Ovary (tissue), 9 donors: ENCODE results near the gene MICAL2. TPM values are rescaled to one million over a fixed set of nuclear protein-coding genes. Genes with fewer than 3 reads are reported as not detected.

Experiments used
- DNase-seq, 5 donors: peaks; one replicate each; pipeline ENCODE4 v3.0.0-alpha.2; 2019 to 2020
- H3K27ac ChIP-seq, 2 donors: fragments of 200-600 bp; one replicate each; pipeline versions ENCODE4 v1.5.1 to v1.8.0; 2019 to 2022
- H3K27me3 ChIP-seq: fragments of 200-600 bp; one replicate; pipeline ENCODE4 v1.8.0; 2022
- H3K36me3 ChIP-seq: fragments of 200-600 bp; sonication (generic); one replicate; pipeline ENCODE4 v1.5.1; 2019
- H3K4me1 ChIP-seq: one replicate; pipeline ENCODE4 v1.8.1; 2013; ENCODE audit warnings: mild to moderate bottlenecking, moderate library complexity; ENCODE audit not compliant: insufficient read depth
- H3K4me3 ChIP-seq: fragments of 200-600 bp; sonication (generic); one replicate; pipeline ENCODE4 v1.5.1; 2017
- H3K9me3 ChIP-seq, 2 donors: fragments of 200-600 bp in 1 of 2; sonication (generic) in 1 of 2; one replicate each; pipeline versions ENCODE4 v1.5.1 to v1.8.1; 2013 to 2019; ENCODE audit warnings: mild to moderate bottlenecking in 1 of 2, moderate library complexity in 1 of 2
- CTCF ChIP-seq, 3 donors: fragments of 450-650 bp in 2 of 3; fragments of 200-600 bp in 1 of 3; IDR thresholded peaks; one replicate each; pipeline versions ENCODE4 v1.5.1 to v1.8.0; 2016 to 2022; ENCODE audit warnings: antibody characterized with exemption in 3 of 3, mild to moderate bottlenecking in 1 of 3
- EP300 ChIP-seq: sonication (generic); formaldehyde crosslinking; IDR thresholded peaks from one replicate; pipeline ENCODE4 v1.6.1; 2017; ENCODE audit warnings: antibody characterized with exemption
- POLR2A ChIP-seq: fragments of 450-650 bp; IDR thresholded peaks from one replicate; pipeline ENCODE4 v1.6.1; 2017; ENCODE audit warnings: antibody characterized with exemption, mild to moderate bottlenecking, moderate library complexity
- WGBS, 3 donors: extraction: QIAGEN DNeasy Blood & Tissue Kit in 1 of 3; methylation state at CpG; one replicate each; pipeline versions ENCODE4 v1.1.5 to v1.1.7; 2013 to 2017; 5-methylcytosine and 5-hydroxymethylcytosine counted together
- intact Hi-C, 4 donors: fragments of 100-400 bp; cut with DNase I; formaldehyde crosslinking; loops; one replicate each; pipeline versions ENCODE4 v1.11.0 to v1.15.1; 2022 to 2023
- polyA plus RNA-seq, 2 donors: library from polyadenylated mRNA; stranded (reverse); fragments of 200-250 nt in 1 of 2; fragments of 350-450 nt in 1 of 2; fragmentation: Illumina TruSeq in 1 of 2; extraction: RNeasy Lipid Tissue Mini Kit (QIAGEN cat#74804) in 1 of 2; gene quantifications; one replicate each; pipeline ENCODE4 v1.2.3, GENCODE V29; 2013 to 2014
- total RNA-seq, 7 donors: library from RNA; depleted of rRNA in 2 of 7; stranded (reverse); fragments of >200 nt in 2 of 7; fragmentation: NEBNext Ultra II Directional in 3 of 7; extraction: Animal tissue kit (Norgen Biotek cat#: 25700) in 3 of 7; gene quantifications; one replicate each; pipeline versions ENCODE4 v1.1.0 to v1.2.4, GENCODE V29; 2016 to 2023
- donor health status: DM: no; HTN: no; CAD: no; lungs with moderate emphysema.
- donor health status: DM: no; HTN: no; CAD: no.
- donor health status: Bipolar disorder and iron deficiency.
- donor health status: DM: yes; HTN: yes; CAD: no.
- donor health status: DM: no; HTN: no; CAD: no.
- donor health status: DM: yes; HTN: yes; CAD: no.

MICAL2 gene
- total and polyA plus RNA-seq, 9 donors = 10.7 to 73.6 (median 32.5) TPM

DNA sequence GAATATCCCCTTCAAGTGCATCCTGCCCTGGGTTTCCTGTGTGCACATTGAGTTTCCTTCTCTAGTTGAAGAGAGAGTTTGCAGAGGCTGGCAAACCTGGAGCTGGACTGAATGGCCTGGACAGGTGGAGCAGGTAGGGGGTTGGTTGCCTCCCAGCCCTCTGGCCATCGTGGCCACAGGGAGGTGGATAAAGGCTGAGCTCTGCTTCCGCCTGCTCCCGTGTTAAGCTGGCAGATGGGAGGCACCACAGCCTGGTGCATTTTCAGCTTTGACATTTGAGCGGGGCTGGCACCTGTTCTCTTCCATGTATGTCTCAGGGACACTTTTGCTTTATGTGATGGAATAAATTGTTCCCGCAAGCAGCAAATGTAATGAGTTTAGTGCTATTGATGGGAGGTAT lies 11.1 kb downstream of the MICAL2 start:
- no peak overlapping the region for H3K27ac ChIP-seq
- no peak overlapping the region for H3K4me3 ChIP-seq
- 88 to 93% (median 92%) methylated on average over 5 of the region's 5 CpGs for WGBS, 3 donors
- no peaks in the 10 kb centered on the region for H3K27me3 ChIP-seq
- no peaks in the 10 kb centered on the region for H3K9me3 ChIP-seq
- no peak for TF ChIP-seq EP300
- TF ChIP-seq POLR2A = no peak
- TF ChIP-seq CTCF (IDR thresholded peaks at IDR 0.05) = no peak
- H3K36me3 ChIP-seq = no peaks in the 10 kb centered on the region
- H3K4me1 ChIP-seq = peaks cover 12% of the 10 kb centered on the region
- DNase-seq = no peak
- intact Hi-C loops = no loop called here

GRCh38 chr11:12122083-12122482 lies 11.7 kb downstream of the MICAL2 start:
- DNase-seq = no peak
- intact Hi-C loops = no loop called here
- Histone ChIP-seq H3K9me3 (no peaks in the 10 kb centered on the region), H3K4me3 (no peak overlapping the region), H3K27me3 (no peaks in the 10 kb centered on the region), H3K4me1 (peaks cover 12% of the 10 kb centered on the region), H3K36me3 (no peaks in the 10 kb centered on the region), H3K27ac (no peak overlapping the region)
- 91 to 96% (median 93%) methylated on average over 6 of the region's 6 CpGs for WGBS, 3 donors
- TF ChIP-seq CTCF (IDR thresholded peaks at IDR 0.05) (no peak), POLR2A (no peak), EP300 (no peak)

DNA sequence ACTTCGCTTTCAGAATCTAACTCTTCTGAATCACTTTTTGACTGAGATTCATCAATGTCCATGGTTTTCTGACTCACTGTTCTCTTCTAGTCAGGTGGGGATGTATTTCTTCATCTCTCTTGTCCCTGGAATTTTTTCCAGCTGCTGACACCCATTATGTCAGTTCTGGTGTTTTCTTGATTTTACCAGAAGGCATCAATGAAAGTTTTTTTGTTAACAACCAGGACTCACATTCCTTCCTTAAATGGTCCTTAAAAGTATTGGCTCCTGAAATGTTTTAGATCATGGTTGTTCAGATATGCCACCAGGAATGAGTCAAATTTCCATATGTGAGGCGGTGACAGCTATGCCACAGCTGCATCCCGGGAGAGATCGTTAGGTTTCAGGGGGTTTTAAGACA lies 12.9 kb downstream of the MICAL2 start:
- TF ChIP-seq EP300 = no peak
- TF ChIP-seq CTCF (IDR thresholded peaks at IDR 0.05) = no peak
- no peak for TF ChIP-seq POLR2A
- no peaks in the 10 kb centered on the region for H3K27me3 ChIP-seq
- intact Hi-C loops = no loop called here
- no peak for DNase-seq
- H3K27ac ChIP-seq = no peak overlapping the region
- peaks cover 12% of the 10 kb centered on the region for H3K4me1 ChIP-seq
- no peaks in the 10 kb centered on the region for H3K9me3 ChIP-seq
- H3K36me3 ChIP-seq = no peaks in the 10 kb centered on the region
- 82 to 95% (median 84%) methylated on average over 4 of the region's 4 CpGs for WGBS, 3 donors
- no peak overlapping the region for H3K4me3 ChIP-seq

GRCh38 chr11:12123799-12124198 lies 13.4 kb downstream of the MICAL2 start:
- no peak for DNase-seq
- intact Hi-C loops = no loop called here
- H3K36me3 ChIP-seq = no peaks in the 10 kb centered on the region
- no peak overlapping the region for H3K4me3 ChIP-seq
- no peaks in the 10 kb centered on the region for H3K27me3 ChIP-seq
- H3K9me3 ChIP-seq = no peaks in the 10 kb centered on the region
- no peak for TF ChIP-seq EP300
- TF ChIP-seq POLR2A = no peak
- no peak for TF ChIP-seq CTCF (IDR thresholded peaks at IDR 0.05)
- 64 to 71% (median 69%) methylated on average over 3 of the region's 3 CpGs for WGBS, 3 donors
- H3K27ac ChIP-seq = no peak overlapping the region
- peaks cover 12% of the 10 kb centered on the region for H3K4me1 ChIP-seq

GRCh38 chr11:12124306-12124705 lies 13.9 kb downstream of the MICAL2 start:
- no peaks in the 10 kb centered on the region for H3K36me3 ChIP-seq
- H3K4me1 ChIP-seq = peaks cover 10% of the 10 kb centered on the region
- intact Hi-C loops = no loop called here
- DNase-seq = no peak
- no peak overlapping the region for H3K4me3 ChIP-seq
- no peak overlapping the region for H3K27ac ChIP-seq
- 82 to 88% (median 86%) methylated on average over 9 of the region's 9 CpGs for WGBS, 3 donors
- no peaks in the 10 kb centered on the region for H3K27me3 ChIP-seq
- no peaks in the 10 kb centered on the region for H3K9me3 ChIP-seq
- no peak for TF ChIP-seq POLR2A
- no peak for TF ChIP-seq CTCF (IDR thresholded peaks at IDR 0.05)
- TF ChIP-seq EP300 = no peak
